Measurements from ENCODE around the gene LSM6.

GRCh38 chr4:146148021-146148420 lies 27.5 kb upstream of the LSM6 start:
- TF ChIP-seq ZNF747 (tag by site-specific recombination; IDR thresholded peaks at IDR 0.05) = no peak
- TF ChIP-seq CTCF (tag by site-specific recombination; IDR thresholded peaks at IDR 0.05) = no peak
- TF ChIP-seq ZXDB (tag by site-specific recombination; IDR thresholded peaks at IDR 0.05) = no peak
- TF ChIP-seq ZNF560 (tag by site-specific recombination; IDR thresholded peaks at IDR 0.05; ENCODE audit: borderline replicate concordance) = no peak
- no peak for TF ChIP-seq ZBTB21 (tag by site-specific recombination; IDR thresholded peaks at IDR 0.05)
- no peak for TF ChIP-seq ZNF558 (tag by site-specific recombination; IDR thresholded peaks at IDR 0.05)
- TF ChIP-seq ZNF792 (tag by site-specific recombination; IDR thresholded peaks at IDR 0.05) = no peak
- TF ChIP-seq REST (tag by site-specific recombination; IDR thresholded peaks at IDR 0.05) = no peak
- no peak for TF ChIP-seq ZBTB10 (tag by site-specific recombination; IDR thresholded peaks at IDR 0.05)
- no peak for TF ChIP-seq PRDM10 (tag by site-specific recombination; IDR thresholded peaks at IDR 0.05)
- no peak for TF ChIP-seq YY1 (tag by site-specific recombination; IDR thresholded peaks at IDR 0.05)
- TF ChIP-seq MEIS1 (CRISPR knock-in tag; IDR thresholded peaks at IDR 0.05; ENCODE audit: borderline replicate concordance) = no peak
